Spleen (tissue), 11 donors: Measurements from ENCODE around the gene WDFY4. TPM values are rescaled to one million over a fixed set of nuclear protein-coding genes. Genes with fewer than 3 reads are reported as not detected.

Experiments used
- DNase-seq: peaks from one replicate; pipeline ENCODE4 v3.0.0-alpha.2; 2020
- H3K27ac ChIP-seq, 8 donors: fragments of 200-600 bp; sonication (generic) in 7 of 8; 1 replicate in 4 of 8; 2 replicates in 4 of 8; pipeline versions ENCODE4 v1.5.0 to v1.8.0; 2016 to 2021; ENCODE audit warnings: inconsistent platforms in 4 of 8, mild to moderate bottlenecking in 4 of 8, moderate library complexity in 1 of 8
- H3K27me3 ChIP-seq, 7 donors: fragments of 200-600 bp; sonication (generic) in 6 of 7; replicated peaks in 1 of 7; 1 replicate in 4 of 7; 2 replicates in 3 of 7; pipeline versions ENCODE4 v1.5.0 to v1.8.0; 2016 to 2021; ENCODE audit warnings: inconsistent platforms in 3 of 7, mild to moderate bottlenecking in 1 of 7
- H3K36me3 ChIP-seq, 6 donors: fragments of 200-600 bp; sonication (generic) in 5 of 6; 1 replicate in 4 of 6; 2 replicates in 2 of 6; pipeline versions ENCODE4 v1.5.0 to v1.8.0; 2016 to 2021; ENCODE audit warnings: inconsistent platforms in 2 of 6
- H3K4me1 ChIP-seq, 6 donors: fragments of 200-600 bp; sonication (generic) in 5 of 6; 1 replicate in 3 of 6; 2 replicates in 3 of 6; pipeline versions ENCODE4 v1.5.0 to v1.8.0; 2016 to 2021; ENCODE audit warnings: inconsistent platforms in 3 of 6
- H3K4me3 ChIP-seq, 8 donors: fragments of 200-600 bp; sonication (generic) in 7 of 8; 1 replicate in 4 of 8; 2 replicates in 4 of 8; pipeline versions ENCODE4 v1.5.0 to v1.8.0; 2016 to 2021; ENCODE audit warnings: inconsistent platforms in 4 of 8, mild to moderate bottlenecking in 4 of 8, moderate library complexity in 2 of 8
- H3K9me3 ChIP-seq, 8 donors: fragments of 200-600 bp; sonication (generic) in 7 of 8; 1 replicate in 4 of 8; 2 replicates in 4 of 8; pipeline versions ENCODE4 v1.5.0 to v1.8.0; 2016 to 2021; ENCODE audit warnings: inconsistent platforms in 4 of 8
- POLR2A ChIP-seq, 3 donors: fragments of 450-650 bp; IDR thresholded peaks; one replicate each; pipeline ENCODE4 v1.5.1; 2017; ENCODE audit warnings: antibody characterized with exemption in 3 of 3, mild to moderate bottlenecking in 1 of 3
- POLR2AphosphoS5 ChIP-seq, 3 donors: sonication (generic); formaldehyde crosslinking; IDR thresholded peaks; one replicate each; pipeline ENCODE4 v1.5.1; 2017; ENCODE audit warnings: antibody characterized with exemption in 3 of 3
- WGBS, 5 donors: extraction: QIAGEN DNeasy Blood & Tissue Kit in 3 of 5; methylation state at CpG; one replicate each; pipeline versions ENCODE4 v1.1.5 to v1.1.7; 2013 to 2018; 5-methylcytosine and 5-hydroxymethylcytosine counted together
- intact Hi-C: fragments of 100-400 bp; cut with DNase I; formaldehyde crosslinking; loops from one replicate; pipeline ENCODE4 v1.15.0; 2023; ENCODE audit warnings: low total_unique reads
- polyA plus RNA-seq, 3 donors: library from polyadenylated mRNA; stranded (reverse); fragments of 200-250 nt; gene quantifications; one replicate each; pipeline ENCODE4 v1.2.1, GENCODE V29; 2013
- total RNA-seq, 7 donors: library from RNA; depleted of rRNA in 3 of 7; stranded (reverse); fragments of >200 nt in 3 of 7; fragmentation: NEBNext Ultra II Directional in 4 of 7; extraction: Animal tissue kit (Norgen Biotek cat#: 25700) in 4 of 7; gene quantifications; one replicate each; pipeline versions ENCODE4 v1.1.0 to v1.2.1, GENCODE V29; 2016 to 2021
- TF ChIP-seq, protein P1 (sequence below), 11 experiments: fragments of 200-600 bp in 7 of 11; fragments of 450-650 bp in 4 of 11; sonication (generic) in 4 of 11; IDR thresholded peaks in 8 of 11; conservative IDR thresholded peaks in 3 of 11; 1 replicate in 7 of 11; 2 replicates in 4 of 11; pipeline versions ENCODE4 v1.4.0 to v1.8.0; 2016 to 2021; ENCODE audit warnings: antibody characterized with exemption in 11 of 11, inconsistent platforms in 4 of 11, mild to moderate bottlenecking in 1 of 11
- donor health status: healthy with polysubstance abuse.
- donor health status: DM: no; HTN: no; CAD: no; lungs with moderate emphysema.
- donor health status: DM: no; HTN: no; CAD: no.
- donor health status: Bipolar disorder and iron deficiency.
- donor health status: healthy.
- donor health status: DM: no; HTN: no; CAD: no.
- donor health status: DM: yes; HTN: yes; CAD: no.

The WDFY4 gene
- total and polyA plus RNA-seq, 10 donors, result 31.7 to 120 (median 88.9) TPM

DNA sequence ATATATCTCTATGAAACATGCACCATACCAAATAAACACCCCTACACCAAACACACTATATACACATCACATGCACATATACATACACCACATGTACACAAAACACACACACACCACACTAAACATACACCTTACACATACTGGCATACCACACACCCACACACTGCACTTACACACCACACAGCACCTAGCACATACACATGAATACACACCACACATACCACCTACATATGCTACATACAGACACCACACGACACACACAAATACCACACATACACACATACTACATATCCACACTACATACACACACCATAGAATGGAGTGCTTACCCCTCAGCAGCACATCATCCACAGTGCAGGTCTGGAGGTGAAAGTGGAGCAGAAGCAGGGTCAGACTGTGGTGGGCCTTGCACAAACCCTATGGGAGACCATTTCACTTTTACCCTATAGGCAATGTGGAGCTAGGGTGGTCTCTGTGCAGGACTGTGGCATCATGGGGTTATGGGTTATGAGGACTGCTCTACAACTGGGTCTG, 64.6 kb downstream of the WDFY4 start:
- Histone ChIP-seq H3K27ac (peak overlapping the region in 1 of 8 donors; percentile 24), H3K4me1 (peaks cover 6 to 30% (median 23%) of the 10 kb centered on the region in 6 donors), H3K9me3 (peaks cover 0 to 8% (median 2%) of the 10 kb centered on the region in 8 donors), H3K27me3 (no peaks in the 10 kb centered on the region), H3K36me3 (peaks cover 0 to 51% (median 8%) of the 10 kb centered on the region in 6 donors), H3K4me3 (no peak overlapping the region)
- WGBS, 5 donors, result 90 to 98% (median 95%) methylated on average over 1 of the region's 1 CpG
- intact Hi-C loops, result no loop called here
- TF ChIP-seq POLR2A (IDR thresholded peaks at IDR 0.05) (no peak), POLR2AphosphoS5 (IDR thresholded peaks at IDR 0.05) (no peak)
- TF ChIP-seq, protein P1, sequence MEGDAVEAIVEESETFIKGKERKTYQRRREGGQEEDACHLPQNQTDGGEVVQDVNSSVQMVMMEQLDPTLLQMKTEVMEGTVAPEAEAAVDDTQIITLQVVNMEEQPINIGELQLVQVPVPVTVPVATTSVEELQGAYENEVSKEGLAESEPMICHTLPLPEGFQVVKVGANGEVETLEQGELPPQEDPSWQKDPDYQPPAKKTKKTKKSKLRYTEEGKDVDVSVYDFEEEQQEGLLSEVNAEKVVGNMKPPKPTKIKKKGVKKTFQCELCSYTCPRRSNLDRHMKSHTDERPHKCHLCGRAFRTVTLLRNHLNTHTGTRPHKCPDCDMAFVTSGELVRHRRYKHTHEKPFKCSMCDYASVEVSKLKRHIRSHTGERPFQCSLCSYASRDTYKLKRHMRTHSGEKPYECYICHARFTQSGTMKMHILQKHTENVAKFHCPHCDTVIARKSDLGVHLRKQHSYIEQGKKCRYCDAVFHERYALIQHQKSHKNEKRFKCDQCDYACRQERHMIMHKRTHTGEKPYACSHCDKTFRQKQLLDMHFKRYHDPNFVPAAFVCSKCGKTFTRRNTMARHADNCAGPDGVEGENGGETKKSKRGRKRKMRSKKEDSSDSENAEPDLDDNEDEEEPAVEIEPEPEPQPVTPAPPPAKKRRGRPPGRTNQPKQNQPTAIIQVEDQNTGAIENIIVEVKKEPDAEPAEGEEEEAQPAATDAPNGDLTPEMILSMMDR (IDR thresholded peaks at IDR 0.05 in 8 of 11, conservative IDR thresholded peaks at IDR 0.05 in 3 of 11), result no peak
- no peak for DNase-seq

DNA sequence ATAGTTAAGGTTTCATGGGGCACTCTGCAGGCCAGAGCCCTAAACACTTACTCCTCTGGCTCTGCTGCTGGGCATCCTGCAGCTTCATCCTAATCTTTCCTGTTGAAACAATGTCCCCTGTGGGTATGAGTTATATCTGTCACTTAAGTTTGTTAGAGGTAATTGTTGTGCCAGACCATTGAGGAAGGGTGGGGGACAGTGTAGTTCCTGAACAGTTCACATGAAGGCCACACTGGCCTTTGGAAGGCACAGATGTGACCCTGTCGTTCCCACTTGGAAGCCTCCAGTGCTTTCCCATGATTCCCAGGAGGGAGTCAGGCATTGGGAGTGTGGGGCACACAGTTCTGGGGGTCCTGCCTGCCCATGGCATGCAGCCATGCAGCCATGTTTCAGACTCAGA, 65.3 kb downstream of the WDFY4 start:
- H3K4me1 ChIP-seq, result peaks cover 6 to 30% (median 23%) of the 10 kb centered on the region in 6 donors
- TF ChIP-seq POLR2AphosphoS5 (IDR thresholded peaks at IDR 0.05), result peak in 1 of 3 donors; percentile 60
- TF ChIP-seq, protein P1 (IDR thresholded peaks at IDR 0.05 in 8 of 11, conservative IDR thresholded peaks at IDR 0.05 in 3 of 11), result no peak
- TF ChIP-seq POLR2A (IDR thresholded peaks at IDR 0.05), result no peak
- no peak overlapping the region for H3K4me3 ChIP-seq
- H3K27ac ChIP-seq, result no peak overlapping the region
- no peak for DNase-seq
- H3K36me3 ChIP-seq, result peaks cover 0 to 44% (median 8%) of the 10 kb centered on the region in 6 donors
- no peaks in the 10 kb centered on the region for H3K27me3 ChIP-seq
- whole genome bisulfite sequencing, 5 donors, result 50 to 88% (median 67%) methylated on average over 1 of the region's 1 CpG
- peaks cover 0 to 8% (median 2%) of the 10 kb centered on the region in 8 donors for H3K9me3 ChIP-seq
- intact Hi-C loops, result no loop called here

DNA sequence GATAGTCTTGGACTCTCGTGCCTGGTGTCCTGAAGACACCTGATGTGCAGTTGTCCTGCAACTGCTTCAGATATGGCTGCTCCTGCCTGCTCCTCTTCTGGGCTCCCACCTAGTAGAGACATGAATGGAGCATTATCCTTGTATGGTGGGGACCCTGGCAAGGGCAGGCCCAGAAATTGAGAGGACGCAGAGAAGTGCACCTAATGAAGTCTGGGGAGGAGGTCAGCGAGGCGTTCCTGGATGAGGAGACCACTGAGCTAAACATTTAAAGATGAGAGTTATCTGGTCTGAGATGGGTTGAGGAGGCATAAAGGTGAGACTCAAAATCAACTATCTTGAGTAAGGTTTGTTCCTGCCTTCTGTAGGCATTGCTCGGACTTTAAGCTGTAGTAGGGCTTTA, 66.3 kb downstream of the WDFY4 start:
- WGBS, 5 donors, result 91 to 97% (median 94%) methylated on average over 5 of the region's 5 CpGs
- DNase-seq, result no peak
- Histone ChIP-seq H3K9me3 (peaks cover 0 to 8% (median 2%) of the 10 kb centered on the region in 8 donors), H3K27ac (no peak overlapping the region), H3K4me3 (no peak overlapping the region), H3K27me3 (no peaks in the 10 kb centered on the region), H3K36me3 (peaks cover 0 to 35% (median under 1%) of the 10 kb centered on the region in 6 donors), H3K4me1 (peaks cover 6 to 30% (median 23%) of the 10 kb centered on the region in 6 donors)
- intact Hi-C loops, result no loop called here
- TF ChIP-seq POLR2A (IDR thresholded peaks at IDR 0.05), result no peak
- TF ChIP-seq, protein P1 (IDR thresholded peaks at IDR 0.05 in 8 of 11, conservative IDR thresholded peaks at IDR 0.05 in 3 of 11), result no peak
- no peak for TF ChIP-seq POLR2AphosphoS5 (IDR thresholded peaks at IDR 0.05)

DNA sequence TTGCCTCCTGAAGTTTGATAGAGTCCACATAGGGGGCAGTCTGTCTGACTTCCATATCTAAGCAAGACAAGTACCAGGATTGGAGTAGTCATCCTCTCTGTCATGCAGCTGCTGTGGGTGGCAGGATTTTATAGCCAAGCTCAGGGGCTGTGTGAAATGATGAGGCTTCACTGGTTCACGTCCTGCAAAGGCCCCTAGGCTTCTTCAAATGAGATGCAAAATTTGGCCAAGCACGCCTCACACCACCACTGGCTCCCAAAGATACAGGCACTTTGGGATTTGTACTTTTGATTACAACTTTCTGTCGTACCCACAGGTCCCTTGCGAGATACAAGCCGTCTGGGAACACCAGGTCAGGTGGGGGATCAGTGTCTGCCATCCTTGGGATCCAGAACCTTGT, 67.1 kb downstream of the WDFY4 start:
- intact Hi-C loops, result no loop called here
- peaks cover 0 to 6% (median 2%) of the 10 kb centered on the region in 8 donors for H3K9me3 ChIP-seq
- no peak overlapping the region for H3K4me3 ChIP-seq
- no peak overlapping the region for H3K27ac ChIP-seq
- WGBS, 5 donors, result 85 to 96% (median 94%) methylated on average over 5 of the region's 5 CpGs
- DNase-seq, result no peak
- no peaks in the 10 kb centered on the region for H3K27me3 ChIP-seq
- peaks cover 0 to 32% (median 0%) of the 10 kb centered on the region in 6 donors for H3K36me3 ChIP-seq
- TF ChIP-seq POLR2AphosphoS5 (IDR thresholded peaks at IDR 0.05) (no peak), POLR2A (IDR thresholded peaks at IDR 0.05) (no peak)
- TF ChIP-seq, protein P1 (IDR thresholded peaks at IDR 0.05 in 8 of 11, conservative IDR thresholded peaks at IDR 0.05 in 3 of 11), result no peak
- H3K4me1 ChIP-seq, result peaks cover 6 to 30% (median 23%) of the 10 kb centered on the region in 6 donors
